ENCODE results near the gene B4GAT1. TPM values are rescaled to one million over a fixed set of nuclear protein-coding genes. Genes with fewer than 3 reads are reported as not detected.

Gene B4GAT1
- total and polyA plus RNA-seq, 4 donors = 12.0 to 20.8 (median 17.6) TPM

- TF ChIP-seq YY1 (IDR thresholded peaks at IDR 0.05) (no peak), REST (IDR thresholded peaks at IDR 0.05) (no peak), GABPA (IDR thresholded peaks at IDR 0.05 in 1 of 2, conservative IDR thresholded peaks at IDR 0.05 in 1 of 2) (no peak), NR2F2 (IDR thresholded peaks at IDR 0.05) (no peak), ZBTB33 (IDR thresholded peaks at IDR 0.05) (no peak), EGR1 (IDR thresholded peaks at IDR 0.05; ENCODE audit: low read depth in 2 of 2) (no peak), HNF4G (IDR thresholded peaks at IDR 0.05) (no peak), FOXA2 (IDR thresholded peaks at IDR 0.05) (no peak), MAX (IDR thresholded peaks at IDR 0.05) (no peak), JUND (IDR thresholded peaks at IDR 0.05) (no peak), TAF1 (conservative IDR thresholded peaks at IDR 0.05) (no peak), FOXA1 (IDR thresholded peaks at IDR 0.05) (no peak), SP1 (IDR thresholded peaks at IDR 0.05) (no peak), RXRA (IDR thresholded peaks at IDR 0.05) (no peak), RAD21 (IDR thresholded peaks at IDR 0.05) (no peak), ATF3 (IDR thresholded peaks at IDR 0.05) (no peak), CTCF (IDR thresholded peaks at IDR 0.05; ENCODE audit: low read depth, low read length, missing input control) (no peak)
- H3K36me3 ChIP-seq (ENCODE audit: control insufficient read depth in 4 of 4, insufficient read depth in 3 of 4, low read depth in 1 of 4, low read length in 3 of 4) = peaks cover 12 to 35% (median 20%) of the 10 kb centered on the region in 4 donors
- no peaks in the 10 kb centered on the region for H3K27me3 ChIP-seq (ENCODE audit: control insufficient read depth in 4 of 4, insufficient read depth in 4 of 4, low read length in 3 of 4)
- H3K4me3 ChIP-seq (ENCODE audit: low read depth in 1 of 3, low read length in 3 of 3) = no peak overlapping the region
- H3K4me1 ChIP-seq (ENCODE audit: control insufficient read depth in 4 of 4, insufficient read depth in 4 of 4, low read length in 3 of 4) = peaks cover 6 to 33% (median 27%) of the 10 kb centered on the region in 4 donors
- WGBS = 97% methylated on average over 21 of the region's 21 CpGs
- DNase-seq (ENCODE audit: low spot score) = no peak
- H3K9ac ChIP-seq (ENCODE audit: low read depth in 1 of 2, low read length in 2 of 2) = no peak overlapping the region
- no peak overlapping the region for H3K27ac ChIP-seq (ENCODE audit: low read depth in 1 of 2, low read length in 2 of 2)
- no peaks in the 10 kb centered on the region for H3K9me3 ChIP-seq (ENCODE audit: control insufficient read depth in 4 of 4, low read length in 3 of 4)
Measured at GRCh38 chr11:66341502-66342126, 5.8 kb downstream of the B4GAT1 start.

Measured in liver (tissue), 9 donors.